ENCODE results near the gene ELOA.

DNA sequence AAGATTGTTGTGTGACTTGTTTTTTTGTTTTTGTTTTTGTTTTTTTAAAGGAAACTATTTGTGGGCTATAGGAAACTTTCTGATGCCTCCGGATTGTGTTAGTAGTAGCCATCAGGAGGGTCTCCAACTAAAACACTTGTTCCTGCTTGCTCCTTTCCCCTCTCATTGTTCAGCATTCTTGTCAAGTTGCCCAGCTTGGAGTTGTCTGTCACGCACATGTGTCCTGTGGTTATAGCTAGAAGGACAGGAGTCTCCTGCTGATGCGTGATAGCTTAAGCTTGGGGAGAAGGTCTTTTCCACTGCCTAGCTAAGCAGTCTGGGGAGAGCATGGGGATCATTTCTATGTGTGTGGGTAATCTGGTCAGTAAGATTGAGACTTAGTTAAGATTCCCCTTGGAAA lies 44.4 kb downstream of the ELOA start:
- TF ChIP-seq, protein P1, sequence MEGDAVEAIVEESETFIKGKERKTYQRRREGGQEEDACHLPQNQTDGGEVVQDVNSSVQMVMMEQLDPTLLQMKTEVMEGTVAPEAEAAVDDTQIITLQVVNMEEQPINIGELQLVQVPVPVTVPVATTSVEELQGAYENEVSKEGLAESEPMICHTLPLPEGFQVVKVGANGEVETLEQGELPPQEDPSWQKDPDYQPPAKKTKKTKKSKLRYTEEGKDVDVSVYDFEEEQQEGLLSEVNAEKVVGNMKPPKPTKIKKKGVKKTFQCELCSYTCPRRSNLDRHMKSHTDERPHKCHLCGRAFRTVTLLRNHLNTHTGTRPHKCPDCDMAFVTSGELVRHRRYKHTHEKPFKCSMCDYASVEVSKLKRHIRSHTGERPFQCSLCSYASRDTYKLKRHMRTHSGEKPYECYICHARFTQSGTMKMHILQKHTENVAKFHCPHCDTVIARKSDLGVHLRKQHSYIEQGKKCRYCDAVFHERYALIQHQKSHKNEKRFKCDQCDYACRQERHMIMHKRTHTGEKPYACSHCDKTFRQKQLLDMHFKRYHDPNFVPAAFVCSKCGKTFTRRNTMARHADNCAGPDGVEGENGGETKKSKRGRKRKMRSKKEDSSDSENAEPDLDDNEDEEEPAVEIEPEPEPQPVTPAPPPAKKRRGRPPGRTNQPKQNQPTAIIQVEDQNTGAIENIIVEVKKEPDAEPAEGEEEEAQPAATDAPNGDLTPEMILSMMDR (conservative IDR thresholded peaks at IDR 0.05 in 1 of 2, IDR thresholded peaks at IDR 0.05 in 1 of 2; ENCODE audit: extremely low read depth in 1 of 2, insufficient read depth in 1 of 2, low read depth in 1 of 2, low read length in 2 of 2): no peak
- no peak for TF ChIP-seq EZH2 (IDR thresholded peaks at IDR 0.05; ENCODE audit: borderline replicate concordance, low read length)

Measured in mammary epithelial cell (primary cell).